HepG2 (cell line): ENCODE results near the gene USP2. TPM values are rescaled to one million over a fixed set of nuclear protein-coding genes. Genes with fewer than 3 reads are reported as not detected.

Experiments
- ATF3 ChIP-seq: sonication (generic); formaldehyde crosslinking; IDR thresholded peaks from 2 replicates; pipeline ENCODE4 v1.4.0; 2020; ENCODE audit warnings: missing genetic modification reagents
- CREM ChIP-seq, 2 experiments: sonication (generic) in 1 of 2; formaldehyde crosslinking in 1 of 2; IDR thresholded peaks; 2 replicates each; pipeline versions ENCODE4 v1.4.0 to v1.6.1; 2016 to 2020; ENCODE audit warnings: antibody characterized with exemption in 1 of 2, mild to moderate bottlenecking in 1 of 2, missing genetic modification reagents in 1 of 2
- FLYWCH1 ChIP-seq: sonication (generic); formaldehyde crosslinking; IDR thresholded peaks from 2 replicates; pipeline ENCODE4 v1.8.1; 2023; ENCODE audit warnings: mild to moderate bottlenecking, missing genetic modification reagents
- FOSL1 ChIP-seq: sonication (generic); formaldehyde crosslinking; IDR thresholded peaks from 2 replicates; pipeline ENCODE4 v1.9.0; 2021; ENCODE audit warnings: missing genetic modification reagents, borderline replicate concordance
- GLI4 ChIP-seq: sonication (generic); formaldehyde crosslinking; IDR thresholded peaks from 2 replicates; pipeline ENCODE4 v1.5.1; 2020; ENCODE audit warnings: missing genetic modification reagents, mild to moderate bottlenecking, moderate library complexity, borderline replicate concordance
- HDAC6 ChIP-seq: fragments of 200-600 bp; sonication (generic); IDR thresholded peaks from 2 replicates; pipeline ENCODE4 v1.7.0; 2017; ENCODE audit warnings: mild to moderate bottlenecking, antibody characterized with exemption, low read length, low read depth
- IRX3 ChIP-seq: sonication (generic); formaldehyde crosslinking; IDR thresholded peaks from 2 replicates; pipeline ENCODE4 v1.8.1; 2023; ENCODE audit warnings: mild to moderate bottlenecking, low read depth, missing genetic modification reagents, borderline replicate concordance
- NFATC3 ChIP-seq: sonication (generic); formaldehyde crosslinking; IDR thresholded peaks from 2 replicates; pipeline ENCODE4 v1.5.1; 2020; ENCODE audit warnings: mild to moderate bottlenecking, missing genetic modification reagents
- ONECUT2 ChIP-seq: sonication (generic); formaldehyde crosslinking; IDR thresholded peaks from 2 replicates; pipeline ENCODE4 v1.4.0; 2020; ENCODE audit warnings: missing genetic modification reagents
- REPIN1 ChIP-seq: sonication (generic); formaldehyde crosslinking; IDR thresholded peaks from 2 replicates; pipeline ENCODE4 v1.8.0; 2022; ENCODE audit warnings: missing genetic modification reagents, low read depth, mild to moderate bottlenecking, borderline replicate concordance
- TEAD3 ChIP-seq: optimal IDR thresholded peaks from 2 replicates; pipeline ENCODE3; 2016; ENCODE audit warnings: borderline replicate concordance
- ZFYVE20 ChIP-seq: sonication (generic); formaldehyde crosslinking; IDR thresholded peaks from 2 replicates; pipeline ENCODE4 v1.8.0; 2023; ENCODE audit warnings: low read depth, mild to moderate bottlenecking, moderate library complexity, missing genetic modification reagents, borderline replicate concordance
- ZNF564 ChIP-seq: sonication (generic); formaldehyde crosslinking; IDR thresholded peaks from 2 replicates; pipeline ENCODE4 v1.8.1; 2023; ENCODE audit warnings: mild to moderate bottlenecking, missing genetic modification reagents
- ZNF574 ChIP-seq: sonication (generic); formaldehyde crosslinking; IDR thresholded peaks from 2 replicates; pipeline ENCODE4 v1.4.0; 2020; ENCODE audit warnings: missing genetic modification reagents
- ZNF782 ChIP-seq: sonication (generic); formaldehyde crosslinking; IDR thresholded peaks from 2 replicates; pipeline ENCODE4 v1.4.0; 2020; ENCODE audit warnings: missing genetic modification reagents, mild to moderate bottlenecking, borderline replicate concordance
- ZUFSP ChIP-seq: sonication (generic); formaldehyde crosslinking; IDR thresholded peaks from 2 replicates; pipeline ENCODE4 v1.9.0; 2021; ENCODE audit warnings: missing genetic modification reagents, mild to moderate bottlenecking, borderline replicate concordance
- polyA plus RNA-seq, 8 experiments: library from polyadenylated mRNA; depleted of rRNA in 3 of 8; stranded (reverse) in 7 of 8; unstranded in 1 of 8; fragments of >200 nt; fragmentation: Illumina TruSeq in 4 of 8; extraction: Trizol in 4 of 8; gene quantifications; 2 replicates each; pipeline versions ENCODE4 v1.2.1 to v1.2.3, GENCODE V29; 2011 to 2016; ENCODE audit warnings: low read depth in 4 of 8, missing spikeins in 1 of 8, mixed read lengths in 1 of 8; ENCODE audit not compliant: insufficient read depth in 1 of 8
- total RNA-seq, 5 experiments: library from RNA; depleted of rRNA; stranded (reverse); fragments of >200 nt; fragmentation: Illumina TruSeq; extraction: Trizol; gene quantifications; 2 replicates each; pipeline ENCODE4 v1.2.3, GENCODE V29; 2016; ENCODE audit warnings: low read depth in 1 of 5

The USP2 gene
- total and polyA plus RNA-seq, 2 of the 13 experiments (the other 11 are each of a cell fraction or from before 2014, with no cell fraction given) = 2.5 to 6.0 TPM

- TF ChIP-seq ZUFSP (no peak), ATF3 (CRISPR knock-in tag) (no peak), HDAC6 (no peak), CREM (IDR thresholded peaks at IDR 0.05) (peak; percentile 90), CREM (CRISPR knock-in tag; IDR thresholded peaks at IDR 0.05) (no peak), FLYWCH1 (CRISPR knock-in tag) (no peak), TEAD3 (CRISPR knock-in tag) (no peak), ZNF564 (no peak), ONECUT2 (no peak), ZNF574 (peak; percentile 59), NFATC3 (no peak), IRX3 (no peak), GLI4 (CRISPR knock-in tag) (no peak), ZFYVE20 (CRISPR knock-in tag) (no peak), ZNF782 (CRISPR knock-in tag) (no peak), FOSL1 (CRISPR knock-in tag) (no peak), REPIN1 (CRISPR knock-in tag) (no peak)
These were observed 47.1 kb downstream of the USP2 start, which contains the start of gene RNF26 (continued) for GRCh38 chr11:119334174-119334930.
